ENCODE data around the gene VWDE. TPM values are rescaled to one million over a fixed set of nuclear protein-coding genes. Genes with fewer than 3 reads are reported as not detected.

Gene VWDE
- total and polyA plus RNA-seq, 2 donors (not counting 3 experiments of a cell fraction or from before 2014, with no cell fraction given), result 0.11 to 0.17 TPM

- FAIRE-seq, result no peak
- CTCF ChIA-PET, result interaction anchor here (0.9 kb wide), 1 partner anchor 57 kb away, joined by 3 read pairs; no protein-coding TSS in a partner anchor
Observed at GRCh38 chr7:12377406-12377805, 26.3 kb downstream of the VWDE start.

More at GRCh38 chr7:12377406-12377805, 26.3 kb downstream of the VWDE start:
- no peak overlapping the region for H2AFZ ChIP-seq (ENCODE audit: low read depth, low read length)
- H4K20me1 ChIP-seq (replicated peaks; ENCODE audit: control insufficient read depth, extremely low read depth, insufficient read depth, low read length), result no peaks in the 10 kb centered on the region
- H3K79me2 ChIP-seq (ENCODE audit: control insufficient read depth, insufficient read depth, low read length), result no peaks in the 10 kb centered on the region
- H3K27ac ChIP-seq (ENCODE audit: insufficient read depth, low read depth, low read length), result no peak overlapping the region
- no peak overlapping the region for H3K9ac ChIP-seq (replicated peaks; ENCODE audit: extremely low read depth, insufficient read depth, low read length)
- H3K36me3 ChIP-seq (ENCODE audit: control insufficient read depth in 2 of 2, extremely low read depth in 1 of 2, insufficient read depth in 2 of 2, low read length in 2 of 2), result no peaks in the 10 kb centered on the region
- no peaks in the 10 kb centered on the region for H3K4me1 ChIP-seq (ENCODE audit: control insufficient read depth, extremely low read depth, insufficient read depth, low read length)
- no peak overlapping the region for H3K4me3 ChIP-seq (replicated peaks in 1 of 3; ENCODE audit: insufficient read depth in 1 of 3, low read depth in 1 of 3, low read length in 3 of 3)
- dilution Hi-C loops (cut with MboI; ENCODE audit: extremely low pct_ligation_motif_present, low sequenced_read_pairs) (no loop called here), intact Hi-C loops (cut with micrococcal nuclease) (no loop called here)
- no peaks in the 10 kb centered on the region for H3K9me3 ChIP-seq (replicated peaks; ENCODE audit: control insufficient read depth, insufficient read depth, low read length)
- BruUV-seq (replicated peaks), result no TSS peak
- H3K9me1 ChIP-seq (replicated peaks; ENCODE audit: control insufficient read depth, extremely low read depth, insufficient read depth, low read length), result no peaks in the 10 kb centered on the region
- no peak for DNase-seq (ENCODE audit: low read depth, low spot score)
- no peaks in the 10 kb centered on the region for H3K27me3 ChIP-seq (ENCODE audit: control insufficient read depth in 2 of 2, insufficient read depth in 2 of 2, low read length in 2 of 2)
- no peak overlapping the region for H3K4me2 ChIP-seq (ENCODE audit: insufficient read depth, low read length)
- POLR2A ChIA-PET, result no interaction called here
- TF ChIP-seq FOS (IDR thresholded peaks at IDR 0.05; ENCODE audit: borderline replicate concordance, insufficient read depth, low read length) (no peak), POLR2AphosphoS5 (IDR thresholded peaks at IDR 0.05; ENCODE audit: insufficient read depth, low read depth, low read length) (no peak), MAX (IDR thresholded peaks at IDR 0.05; ENCODE audit: insufficient read depth, insufficient read length) (no peak), JUN (IDR thresholded peaks at IDR 0.05; ENCODE audit: borderline replicate concordance, insufficient read depth, insufficient read length, low read depth) (no peak), GATA2 (IDR thresholded peaks at IDR 0.05; ENCODE audit: insufficient read depth, insufficient read length, low read depth, low read length) (no peak), POLR2A (IDR thresholded peaks at IDR 0.05; ENCODE audit: low read depth, low read length) (no peak), EZH2 (IDR thresholded peaks at IDR 0.05; ENCODE audit: borderline replicate concordance, low read depth, low read length, severe bottlenecking) (no peak)
- TF ChIP-seq, protein P1, sequence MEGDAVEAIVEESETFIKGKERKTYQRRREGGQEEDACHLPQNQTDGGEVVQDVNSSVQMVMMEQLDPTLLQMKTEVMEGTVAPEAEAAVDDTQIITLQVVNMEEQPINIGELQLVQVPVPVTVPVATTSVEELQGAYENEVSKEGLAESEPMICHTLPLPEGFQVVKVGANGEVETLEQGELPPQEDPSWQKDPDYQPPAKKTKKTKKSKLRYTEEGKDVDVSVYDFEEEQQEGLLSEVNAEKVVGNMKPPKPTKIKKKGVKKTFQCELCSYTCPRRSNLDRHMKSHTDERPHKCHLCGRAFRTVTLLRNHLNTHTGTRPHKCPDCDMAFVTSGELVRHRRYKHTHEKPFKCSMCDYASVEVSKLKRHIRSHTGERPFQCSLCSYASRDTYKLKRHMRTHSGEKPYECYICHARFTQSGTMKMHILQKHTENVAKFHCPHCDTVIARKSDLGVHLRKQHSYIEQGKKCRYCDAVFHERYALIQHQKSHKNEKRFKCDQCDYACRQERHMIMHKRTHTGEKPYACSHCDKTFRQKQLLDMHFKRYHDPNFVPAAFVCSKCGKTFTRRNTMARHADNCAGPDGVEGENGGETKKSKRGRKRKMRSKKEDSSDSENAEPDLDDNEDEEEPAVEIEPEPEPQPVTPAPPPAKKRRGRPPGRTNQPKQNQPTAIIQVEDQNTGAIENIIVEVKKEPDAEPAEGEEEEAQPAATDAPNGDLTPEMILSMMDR (IDR thresholded peaks at IDR 0.05; ENCODE audit: extremely low read depth in 1 of 2, insufficient read depth in 1 of 2, low read depth in 1 of 2, low read length in 2 of 2), result no peak
